Urinary bladder (tissue), 4 donors: ENCODE data around the gene CACNA2D2. TPM values are rescaled to one million over a fixed set of nuclear protein-coding genes. Genes with fewer than 3 reads are reported as not detected.
A peak's percentile ranks its signal among the peaks of the same experiment; 100 is the strongest.

Experiments
- DNase-seq: peaks from one replicate; pipeline ENCODE4 v3.0.0-alpha.2; 2015; ENCODE audit errors: extremely low spot score
- H3K27ac ChIP-seq: one replicate; pipeline ENCODE4 v1.5.1; 2013; ENCODE audit warnings: low read depth, mild to moderate bottlenecking, moderate library complexity
- H3K36me3 ChIP-seq: one replicate; pipeline ENCODE4 v1.6.1; 2013; ENCODE audit warnings: mild to moderate bottlenecking, moderate library complexity; ENCODE audit not compliant: insufficient read depth
- H3K4me1 ChIP-seq: one replicate; pipeline ENCODE4 v1.6.1; 2013; ENCODE audit warnings: mild to moderate bottlenecking, moderate library complexity; ENCODE audit not compliant: insufficient read depth
- H3K4me3 ChIP-seq: one replicate; pipeline ENCODE4 v1.5.1; 2013; ENCODE audit warnings: low read depth, low read length
- WGBS: extraction: QIAGEN DNeasy Blood & Tissue Kit; methylation state at CpG from one replicate; pipeline ENCODE4 v1.1.7; 2013; 5-methylcytosine and 5-hydroxymethylcytosine counted together
- polyA plus RNA-seq: library from polyadenylated mRNA; stranded (reverse); fragments of 200-250 nt; gene quantifications from one replicate; pipeline ENCODE4 v1.2.3, GENCODE V29; 2013
- total RNA-seq: library from RNA; depleted of rRNA; stranded (reverse); fragments of >200 nt; gene quantifications from one replicate; pipeline ENCODE4 v1.2.3, GENCODE V29; 2014
- donor health status: healthy with polysubstance abuse.
- donor health status: healthy.

CACNA2D2 gene
- total and polyA plus RNA-seq, 2 donors = 1.3 to 1.4 TPM

DNA sequence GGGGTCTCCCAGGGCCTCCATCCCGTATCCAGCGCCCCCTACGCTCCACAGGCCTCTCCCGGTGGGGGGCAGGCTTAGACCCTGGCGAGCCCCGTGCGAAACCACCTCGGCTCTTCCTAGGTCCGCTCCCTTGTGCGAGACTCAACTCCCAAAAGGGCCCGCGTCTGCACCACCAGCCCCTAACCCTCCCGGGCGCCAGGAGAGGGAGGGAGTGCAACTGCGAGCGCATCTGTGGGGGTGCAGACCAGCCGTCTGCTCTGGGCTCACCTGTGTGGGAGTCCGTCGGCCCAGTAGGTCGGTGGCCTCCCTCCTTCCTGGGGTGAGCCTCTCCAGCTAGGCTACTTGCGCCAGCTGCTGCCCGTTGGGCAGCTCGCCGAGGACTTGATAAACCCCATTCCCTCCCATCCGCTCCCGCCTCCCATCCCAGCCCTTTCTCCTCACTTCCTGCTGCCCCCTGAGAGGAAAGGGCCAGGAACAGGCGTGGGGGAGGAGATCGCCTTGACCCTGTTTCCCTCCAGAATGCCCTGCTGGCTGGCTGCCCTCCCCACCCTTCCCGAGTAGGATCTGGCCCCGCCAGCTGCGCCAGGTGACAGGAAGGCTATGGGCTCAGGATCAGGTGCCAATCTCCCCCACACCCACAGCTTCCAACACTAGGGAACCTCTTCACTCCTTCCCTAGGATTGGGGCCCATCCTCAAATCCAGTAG, 180.9 kb downstream of the CACNA2D2 start, which contains the start of gene HYAL2:
Gene HYAL2, minus strand, starts transcription at position 360 of the 706 bp plus-strand sequence. CDS start 2,256 bp downstream, outside the sequence.
- peaks cover 3% of the 10 kb centered on the region for H3K4me1 ChIP-seq
- WGBS = 32% methylated on average over 31 of the region's 31 CpGs
- no peaks in the 10 kb centered on the region for H3K36me3 ChIP-seq
- no peak for DNase-seq
- H3K4me3 ChIP-seq = peak within 1 kb of the TSS; percentile 58
- H3K27ac ChIP-seq = peak within 1 kb of the TSS; percentile 90

- DNase-seq = no peak
- H3K4me1 ChIP-seq = no peaks in the 10 kb centered on the region
- H3K4me3 ChIP-seq = peak overlapping the region; percentile 58
- H3K27ac ChIP-seq = peak overlapping the region; percentile 0
- no peaks in the 10 kb centered on the region for H3K36me3 ChIP-seq
- 10% methylated on average over 14 of the region's 14 CpGs for WGBS
Observed at GRCh38 chr3:50322115-50322385, 181.4 kb downstream of the CACNA2D2 start.

DNA sequence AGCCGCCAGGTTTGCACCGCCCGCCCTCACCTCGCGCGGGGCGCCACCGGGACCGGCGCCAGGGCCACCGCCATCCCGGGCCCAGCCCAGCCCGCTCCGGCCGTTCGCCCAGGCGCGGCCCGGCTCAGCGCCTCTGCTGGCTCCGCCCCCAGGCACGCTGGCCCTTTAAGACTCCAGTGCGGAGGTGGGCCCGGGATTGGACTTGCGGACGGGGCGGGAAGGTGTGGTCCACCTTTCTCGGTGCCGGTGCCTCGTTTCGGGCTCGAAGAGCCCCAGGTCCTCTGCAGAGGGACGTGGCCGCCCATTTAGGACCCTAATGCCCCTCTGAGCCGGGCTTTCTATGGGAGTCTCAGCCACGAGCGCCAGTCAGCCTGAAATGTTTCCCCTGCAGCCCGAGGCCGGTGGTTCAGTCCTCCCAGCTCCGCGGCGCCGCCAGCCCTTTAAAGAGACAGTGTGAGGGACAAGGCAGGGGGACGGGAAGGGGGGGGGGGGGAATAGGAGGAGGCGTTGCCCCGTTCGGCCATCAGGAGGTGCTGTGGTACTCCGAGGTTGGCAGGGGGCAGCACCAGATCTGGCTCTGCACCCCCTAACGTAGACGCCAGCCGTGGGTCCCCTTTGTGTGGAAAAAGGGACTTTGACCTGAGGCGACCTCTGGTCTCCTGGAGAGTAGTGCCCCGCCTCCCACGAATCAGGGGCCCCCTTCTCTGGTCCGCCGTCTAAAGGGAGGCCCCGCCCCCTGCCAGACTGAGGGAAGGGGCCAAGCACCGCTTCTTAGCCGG, 181.9 kb downstream of the CACNA2D2 start:
- peak overlapping the region; percentile 90 for H3K27ac ChIP-seq
- H3K4me3 ChIP-seq = peak overlapping the region; percentile 58
- H3K36me3 ChIP-seq = no peaks in the 10 kb centered on the region
- no peaks in the 10 kb centered on the region for H3K4me1 ChIP-seq
- WGBS = 1% methylated on average over 58 of the region's 59 CpGs
- peak; percentile 80 for DNase-seq

- peak overlapping the region; percentile 90 for H3K27ac ChIP-seq
- no peaks in the 10 kb centered on the region for H3K36me3 ChIP-seq
- no peak for DNase-seq
- no peaks in the 10 kb centered on the region for H3K4me1 ChIP-seq
- under 1% methylated on average over 45 of the region's 45 CpGs for WGBS
- peak overlapping the region; percentile 58 for H3K4me3 ChIP-seq
Observed at GRCh38 chr3:50320853-50321335, 182.5 kb downstream of the CACNA2D2 start.

DNA sequence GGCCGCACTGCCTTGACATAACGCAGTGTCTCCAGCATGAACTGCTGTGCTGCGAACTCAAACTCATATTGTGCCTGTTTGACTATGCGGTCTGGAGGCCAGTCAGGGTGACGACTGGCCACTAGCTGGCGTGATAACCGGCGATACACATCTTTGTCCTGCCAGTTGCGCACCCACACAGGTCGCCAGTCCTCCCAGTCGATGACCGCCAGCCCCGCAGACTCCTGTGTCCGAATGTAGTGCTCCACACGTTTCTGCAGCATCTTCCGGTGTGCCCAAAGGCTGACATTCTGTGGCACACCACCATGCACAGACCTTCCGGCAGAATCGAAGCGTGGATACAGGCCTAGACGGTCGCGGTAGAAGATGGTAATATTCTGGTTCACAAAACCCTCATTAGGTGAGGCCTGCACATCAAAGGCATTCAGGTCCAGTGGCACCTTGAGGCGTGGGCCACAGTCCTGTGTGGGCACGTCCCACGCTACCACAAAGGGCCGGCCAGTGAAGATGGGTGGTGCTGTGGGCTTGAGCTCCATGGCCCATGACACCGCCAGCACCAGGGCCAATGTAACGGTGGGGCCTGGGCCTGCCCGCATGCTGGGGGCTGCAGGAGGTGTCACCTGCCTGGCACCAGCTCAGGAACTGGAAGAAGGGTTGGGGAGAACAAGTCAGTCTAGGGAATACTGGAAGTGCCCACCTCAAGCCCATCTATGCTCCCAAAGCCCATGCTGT, 183.4 kb downstream of the CACNA2D2 start:
- 78% methylated on average over 29 of the region's 29 CpGs for WGBS

DNA sequence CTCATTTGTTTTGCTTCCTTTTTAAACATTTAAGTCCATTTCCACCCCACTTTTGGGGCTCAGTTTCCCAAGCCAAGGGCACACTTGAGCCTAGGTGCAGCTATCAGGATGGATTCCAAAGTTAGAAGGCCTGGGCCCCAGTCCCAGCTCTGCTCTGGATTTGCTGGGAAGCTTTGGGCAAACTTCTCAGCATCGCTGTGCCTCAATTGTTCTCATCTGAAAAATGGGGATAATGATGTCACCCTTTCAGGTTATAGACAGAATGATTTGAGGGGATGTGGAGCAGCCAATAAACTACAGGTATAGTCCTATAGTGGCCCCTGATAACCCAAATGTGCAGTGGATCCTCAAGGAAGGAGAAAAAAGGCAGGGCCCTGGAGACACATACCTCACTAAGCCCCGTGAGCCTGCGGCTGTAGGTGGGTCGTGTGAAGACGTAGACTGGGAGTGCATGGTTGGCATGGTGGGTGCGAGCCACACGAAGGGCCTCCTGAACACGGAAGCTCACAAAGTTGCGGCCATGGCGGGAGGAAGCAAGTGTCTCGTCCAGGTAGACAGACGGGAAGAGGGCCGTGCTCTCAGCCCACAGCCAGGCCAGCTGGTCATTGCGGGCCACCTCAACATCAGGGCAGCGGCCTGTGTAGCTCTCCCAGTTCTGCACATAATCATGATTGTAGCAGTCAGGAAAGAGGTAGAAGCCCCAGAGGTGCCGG, 184.1 kb downstream of the CACNA2D2 start:
- Histone ChIP-seq H3K4me3 (no peak overlapping the region), H3K4me1 (no peaks in the 10 kb centered on the region), H3K27ac (no peak overlapping the region), H3K36me3 (no peaks in the 10 kb centered on the region)
- no peak for DNase-seq
- WGBS = 86% methylated on average over 16 of the region's 16 CpGs

More for the DNA sequence above, 183.4 kb downstream of the CACNA2D2 start:
- peak overlapping the region; percentile 58 for H3K4me3 ChIP-seq
- no peak overlapping the region for H3K27ac ChIP-seq
- no peaks in the 10 kb centered on the region for H3K4me1 ChIP-seq
- no peak for DNase-seq
- H3K36me3 ChIP-seq = no peaks in the 10 kb centered on the region

DNA sequence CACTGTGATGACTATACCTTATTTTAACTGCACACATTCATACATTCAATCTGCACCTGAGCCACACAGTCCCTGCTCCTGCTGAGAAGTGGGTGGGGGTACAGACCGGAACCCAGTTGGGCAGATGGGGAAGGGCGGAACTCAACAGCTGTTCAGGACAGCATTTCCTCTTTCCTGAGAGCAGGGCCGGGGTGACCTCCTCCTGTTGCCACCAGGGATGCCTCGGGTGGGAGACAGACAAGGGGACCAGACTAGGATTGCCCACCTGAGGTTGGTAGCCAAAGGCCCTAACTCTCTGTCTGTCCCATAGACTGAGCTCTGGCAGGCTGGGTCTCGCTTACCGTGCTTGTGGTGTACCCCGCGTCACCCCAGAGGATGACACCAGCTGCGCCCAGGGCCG, 184.8 kb downstream of the CACNA2D2 start:
- H3K4me1 ChIP-seq = no peaks in the 10 kb centered on the region
- no peak overlapping the region for H3K27ac ChIP-seq
- H3K36me3 ChIP-seq = no peaks in the 10 kb centered on the region
- DNase-seq = no peak
- 79% methylated on average over 10 of the region's 10 CpGs for WGBS
- H3K4me3 ChIP-seq = no peak overlapping the region

DNA sequence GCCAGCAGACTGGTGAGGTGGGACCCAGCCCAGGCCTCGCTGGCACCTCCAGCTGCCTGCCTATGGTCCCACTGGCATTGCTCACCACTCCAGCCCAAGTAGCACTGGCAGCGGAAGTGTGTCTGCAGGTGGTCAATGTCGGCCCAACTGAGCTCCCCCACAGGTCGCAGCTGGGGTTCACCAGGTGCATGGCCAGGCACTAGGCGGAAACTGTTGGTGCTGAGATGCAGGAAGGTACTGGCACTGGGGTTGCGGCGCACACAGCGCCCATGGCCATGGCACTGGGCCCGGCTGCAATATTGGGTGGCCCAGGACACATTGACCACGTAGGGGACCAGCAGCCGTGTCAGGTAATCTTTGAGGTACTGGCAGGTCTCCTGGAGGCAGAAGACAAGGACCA, 185.3 kb downstream of the CACNA2D2 start:
- 88% methylated on average over 11 of the region's 11 CpGs for WGBS
- no peak overlapping the region for H3K4me3 ChIP-seq
- no peaks in the 10 kb centered on the region for H3K36me3 ChIP-seq
- no peak overlapping the region for H3K27ac ChIP-seq
- no peaks in the 10 kb centered on the region for H3K4me1 ChIP-seq
- no peak for DNase-seq

DNA sequence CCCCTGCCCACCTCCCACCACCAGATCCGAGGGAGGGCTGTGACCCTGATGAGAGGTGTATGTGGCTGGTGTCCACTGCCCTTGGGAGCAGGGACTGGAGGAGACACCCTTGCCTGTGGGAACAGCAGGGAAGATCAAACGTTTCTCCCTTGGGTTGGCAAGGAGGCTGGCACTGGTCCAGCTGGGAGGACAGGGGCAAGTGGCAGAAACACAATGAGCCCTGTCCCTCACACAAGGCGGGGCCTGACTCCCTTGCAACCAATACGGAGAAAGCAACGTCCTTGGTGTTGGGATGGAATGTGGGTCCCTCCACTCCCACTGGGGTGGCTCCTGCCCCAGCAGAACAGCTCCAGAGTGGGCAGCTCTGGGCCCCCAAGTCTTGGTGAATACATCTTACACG, 186.1 kb downstream of the CACNA2D2 start:
- Histone ChIP-seq H3K4me3 (no peak overlapping the region), H3K4me1 (no peaks in the 10 kb centered on the region), H3K36me3 (no peaks in the 10 kb centered on the region), H3K27ac (peak overlapping the region; percentile 76)
- DNase-seq = no peak
- WGBS = 58% methylated on average over 6 of the region's 6 CpGs

- Histone ChIP-seq H3K4me1 (no peaks in the 10 kb centered on the region), H3K36me3 (no peaks in the 10 kb centered on the region), H3K27ac (peak overlapping the region; percentile 76), H3K4me3 (no peak overlapping the region)
- WGBS = 69% methylated on average over 9 of the region's 9 CpGs
- peak; percentile 62 for DNase-seq
Observed at GRCh38 chr3:50316657-50317242, 186.7 kb downstream of the CACNA2D2 start.

- Histone ChIP-seq H3K4me3 (no peak overlapping the region), H3K27ac (no peak overlapping the region), H3K4me1 (no peaks in the 10 kb centered on the region), H3K36me3 (no peaks in the 10 kb centered on the region)
- WGBS = 95% methylated on average over 4 of the region's 4 CpGs
- DNase-seq = no peak
Observed at GRCh38 chr3:50314816-50315215, 188.6 kb downstream of the CACNA2D2 start.

DNA sequence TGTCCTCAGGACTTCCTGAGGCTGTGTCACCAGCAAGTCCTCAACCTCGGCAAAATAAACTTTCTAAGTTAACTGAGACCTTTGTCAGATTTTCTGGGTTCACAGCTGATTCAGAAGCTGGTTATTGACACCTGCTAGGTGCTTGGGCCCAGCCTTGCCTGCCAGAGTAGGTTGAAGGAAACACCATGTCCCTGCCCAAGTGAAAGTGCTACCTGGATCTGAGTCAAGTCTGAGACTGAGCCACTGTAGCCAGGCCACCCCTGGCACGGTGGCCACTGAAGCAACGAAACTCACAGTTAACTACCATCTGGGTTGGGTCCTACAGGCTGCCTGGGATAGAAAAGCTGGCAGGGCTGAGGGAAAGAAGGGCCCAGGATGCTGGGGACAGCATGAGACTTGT, 189.1 kb downstream of the CACNA2D2 start:
- Histone ChIP-seq H3K4me1 (no peaks in the 10 kb centered on the region), H3K27ac (peak overlapping the region; percentile 18), H3K4me3 (no peak overlapping the region), H3K36me3 (no peaks in the 10 kb centered on the region)
- DNase-seq = no peak
- WGBS = 81% methylated on average over 3 of the region's 3 CpGs
